ENCODE results near the gene SUSD5. TPM values are rescaled to one million over a fixed set of nuclear protein-coding genes. Genes with fewer than 3 reads are reported as not detected.
"Not testable (repeated sequence)": the region's sequence is repeated elsewhere in the genome, so short reads cannot be mapped to it uniquely, and the experiment has no call there.

The SUSD5 gene
- total RNA-seq, 4 donors from 2014 or later, result 0.18 to 0.85 (median 0.40) TPM; not detected in 1

GRCh38 chr3:33186524-33187367, 31.9 kb downstream of the SUSD5 start:
- Histone ChIP-seq H3K36me3 (no peaks in the 10 kb centered on the region), H3K27me3 (no peaks in the 10 kb centered on the region), H3K9me3 (no peaks in the 10 kb centered on the region), H3K27ac (no peak overlapping the region), H3K4me1 (no peaks in the 10 kb centered on the region), H3K4me3 (no peak overlapping the region)
- no peak for DNase-seq
- no peak for TF ChIP-seq POLR2A (IDR thresholded peaks at IDR 0.05)
- TF ChIP-seq CTCF (IDR thresholded peaks at IDR 0.05), result no peak

GRCh38 chr3:33184863-33185262, 33.7 kb downstream of the SUSD5 start:
- H3K27ac ChIP-seq, result no peak overlapping the region
- H3K4me1 ChIP-seq, result no peaks in the 10 kb centered on the region
- TF ChIP-seq POLR2A (IDR thresholded peaks at IDR 0.05), result no peak
- TF ChIP-seq CTCF (IDR thresholded peaks at IDR 0.05), result no peak
- no peaks in the 10 kb centered on the region for H3K27me3 ChIP-seq
- H3K4me3 ChIP-seq, result no peak overlapping the region
- no peaks in the 10 kb centered on the region for H3K9me3 ChIP-seq
- no peak for DNase-seq
- H3K36me3 ChIP-seq, result no peaks in the 10 kb centered on the region

- H3K27me3 ChIP-seq, H3K27ac ChIP-seq, H3K36me3 ChIP-seq, DNase-seq, H3K4me3 ChIP-seq, H3K9me3 ChIP-seq, H3K4me1 ChIP-seq: not testable (repeated sequence)
Measured at GRCh38 chr3:33181641-33182040, 37.0 kb downstream of the SUSD5 start.

- H3K27ac ChIP-seq, result no peak overlapping the region
- DNase-seq, result no peak
- TF ChIP-seq CTCF (IDR thresholded peaks at IDR 0.05) (no peak), POLR2A (IDR thresholded peaks at IDR 0.05) (no peak)
Measured at GRCh38 chr3:33181229-33181628, 37.4 kb downstream of the SUSD5 start.

GRCh38 chr3:33179132-33179531, 39.5 kb downstream of the SUSD5 start:
- Histone ChIP-seq H3K36me3 (no peaks in the 10 kb centered on the region), H3K9me3 (no peaks in the 10 kb centered on the region), H3K27ac (no peak overlapping the region), H3K4me3 (no peak overlapping the region), H3K4me1 (no peaks in the 10 kb centered on the region), H3K27me3 (no peaks in the 10 kb centered on the region)
- TF ChIP-seq POLR2A (IDR thresholded peaks at IDR 0.05) (no peak), CTCF (IDR thresholded peaks at IDR 0.05) (no peak)
- no peak for DNase-seq

More at GRCh38 chr3:33181229-33181628, 37.4 kb downstream of the SUSD5 start:
- Histone ChIP-seq H3K27me3 (no peaks in the 10 kb centered on the region), H3K9me3 (no peaks in the 10 kb centered on the region), H3K36me3 (no peaks in the 10 kb centered on the region), H3K4me1 (no peaks in the 10 kb centered on the region), H3K4me3 (no peak overlapping the region)

GRCh38 chr3:33174711-33175414, 43.7 kb downstream of the SUSD5 start:
- no peak for DNase-seq
- H3K27ac ChIP-seq, result no peak overlapping the region
- TF ChIP-seq CTCF (IDR thresholded peaks at IDR 0.05) (no peak), POLR2A (IDR thresholded peaks at IDR 0.05) (no peak)
- H3K27me3 ChIP-seq, result no peaks in the 10 kb centered on the region
- H3K9me3 ChIP-seq, result no peaks in the 10 kb centered on the region
- no peaks in the 10 kb centered on the region for H3K4me1 ChIP-seq
- no peak overlapping the region for H3K4me3 ChIP-seq
- H3K36me3 ChIP-seq, result no peaks in the 10 kb centered on the region
